BLaER1 treated with 17β-estradiol and CSF1 and Interleukin-3, amounts not matched to agents 10 nM and 100 nM (cell line): ENCODE measurements around the gene C15orf39.

Experiments used
- H3K27ac ChIP-seq, 11 experiments: shearing (Covaris generic); formaldehyde crosslinking; 2 replicates each; pipeline ENCODE4 v1.8.1; 2022
- H3K27me3 ChIP-seq, 11 experiments: shearing (Covaris generic); formaldehyde crosslinking; 2 replicates each; pipeline ENCODE4 v1.8.1; 2022
- H3K36me3 ChIP-seq, 11 experiments: shearing (Covaris generic); formaldehyde crosslinking; 2 replicates each; pipeline ENCODE4 v1.8.1; 2022
- H3K4me1 ChIP-seq, 10 experiments: shearing (Covaris generic); formaldehyde crosslinking; 2 replicates each; pipeline ENCODE4 v1.8.1; 2022
- H3K4me2 ChIP-seq, 11 experiments: shearing (Covaris generic); formaldehyde crosslinking; 2 replicates each; pipeline ENCODE4 v1.8.1; 2022
- H3K4me3 ChIP-seq, 10 experiments: shearing (Covaris generic); formaldehyde crosslinking; 2 replicates each; pipeline ENCODE4 v1.8.1; 2022
- H3K9ac ChIP-seq, 11 experiments: shearing (Covaris generic); formaldehyde crosslinking; 2 replicates each; pipeline ENCODE4 v1.8.1; 2022
- H3K9me3 ChIP-seq, 11 experiments: shearing (Covaris generic); formaldehyde crosslinking; replicated peaks in 1 of 11; 2 replicates each; pipeline ENCODE4 v1.8.1; 2022
- H4K20me1 ChIP-seq, 11 experiments: shearing (Covaris generic); formaldehyde crosslinking; 2 replicates each; pipeline ENCODE4 v1.8.1; 2022
- Cebpa-rat ChIP-seq, 11 experiments: shearing (Covaris generic); IDR thresholded peaks; 2 replicates each; pipeline ENCODE4 v1.8.1; 2022

Gene C15orf39

GRCh38 chr15:75195122-75195765, 6.4 kb upstream of the C15orf39 start:
- H3K4me2 ChIP-seq, result peak overlapping the region; percentile 59 to 98 (median 82)
- TF ChIP-seq Cebpa-rat (IDR thresholded peaks at IDR 0.05), result no peak
- no peak overlapping the region for H3K4me3 ChIP-seq
- H4K20me1 ChIP-seq, result peaks cover 0 to 3% (median 0%) of the 10 kb centered on the region in 11 experiments; a peak in 1 of 22 replicates
- peak overlapping the region in 9 of 11 experiments; percentile 5 to 45 (median 35); a peak in 10 of 22 replicates for H3K9ac ChIP-seq
- peak overlapping the region in 7 of 11 experiments; percentile 34 to 68 (median 50); a peak in 13 of 22 replicates for H3K27ac ChIP-seq
- H3K4me1 ChIP-seq, result peaks cover 60 to 84% (median 77%) of the 10 kb centered on the region in 10 experiments
- no peaks in the 10 kb centered on the region for H3K27me3 ChIP-seq
- H3K9me3 ChIP-seq, result peaks cover 12 to 15% (median 13%) of the 10 kb centered on the region in 11 experiments; a peak in 21 of 22 replicates
- H3K36me3 ChIP-seq, result no peaks in the 10 kb centered on the region

GRCh38 chr15:75195766-75196241, 5.9 kb upstream of the C15orf39 start:
- Histone ChIP-seq H3K36me3 (no peaks in the 10 kb centered on the region), H3K27ac (peak overlapping the region in 8 of 11 experiments; percentile 28 to 68 (median 48); a peak in 13 of 22 replicates), H4K20me1 (peaks cover 0 to 3% (median 0%) of the 10 kb centered on the region in 11 experiments; a peak in 1 of 22 replicates), H3K4me3 (no peak overlapping the region), H3K4me1 (peaks cover 66 to 90% (median 83%) of the 10 kb centered on the region in 10 experiments), H3K9ac (peak overlapping the region in 9 of 11 experiments; percentile 5 to 45 (median 35); a peak in 11 of 22 replicates), H3K4me2 (peak overlapping the region; percentile 59 to 98 (median 82)), H3K27me3 (no peaks in the 10 kb centered on the region), H3K9me3 (peaks cover 7 to 9% (median 8%) of the 10 kb centered on the region in 11 experiments; a peak in 21 of 22 replicates)
- no peak for TF ChIP-seq Cebpa-rat (IDR thresholded peaks at IDR 0.05)

GRCh38 chr15:75197062-75197630, 4.5 kb upstream of the C15orf39 start:
- no peak for TF ChIP-seq Cebpa-rat (IDR thresholded peaks at IDR 0.05)
- peak overlapping the region in 8 of 11 experiments; percentile 74 to 98 (median 84); a peak in 11 of 22 replicates for H3K4me2 ChIP-seq
- H3K4me3 ChIP-seq, result no peak overlapping the region
- H4K20me1 ChIP-seq, result peaks cover 0 to 5% (median 1%) of the 10 kb centered on the region in 11 experiments; a peak in 14 of 22 replicates
- peak overlapping the region in 1 of 11 experiments; percentile 23; a peak in 1 of 22 replicates for H3K9ac ChIP-seq
- H3K9me3 ChIP-seq, result no peaks in the 10 kb centered on the region
- H3K27ac ChIP-seq, result peak overlapping the region in 3 of 11 experiments; percentile 4 to 68 (median 5); a peak in 1 of 22 replicates
- no peaks in the 10 kb centered on the region for H3K36me3 ChIP-seq
- peaks cover 73 to 93% (median 88%) of the 10 kb centered on the region in 10 experiments for H3K4me1 ChIP-seq
- no peaks in the 10 kb centered on the region for H3K27me3 ChIP-seq

GRCh38 chr15:75198560-75199356, 2.9 kb upstream of the C15orf39 start:
- Histone ChIP-seq H3K4me1 (peaks cover 71 to 84% (median 78%) of the 10 kb centered on the region in 10 experiments), H3K9me3 (no peaks in the 10 kb centered on the region), H3K36me3 (no peaks in the 10 kb centered on the region; a peak in 2 of 22 replicates), H4K20me1 (peaks cover 11 to 21% (median 17%) of the 10 kb centered on the region in 11 experiments; a peak in 20 of 22 replicates), H3K4me3 (no peak overlapping the region), H3K27me3 (no peaks in the 10 kb centered on the region), H3K9ac (no peak overlapping the region), H3K4me2 (peak overlapping the region; percentile 39 to 98 (median 95)), H3K27ac (peak overlapping the region in 2 of 11 experiments; percentile 10 to 15; a peak in 1 of 22 replicates)
- no peak for TF ChIP-seq Cebpa-rat (IDR thresholded peaks at IDR 0.05)

- Histone ChIP-seq H3K4me1 (peaks cover 71 to 84% (median 78%) of the 10 kb centered on the region in 10 experiments), H3K27me3 (no peaks in the 10 kb centered on the region), H3K36me3 (no peaks in the 10 kb centered on the region; a peak in 2 of 22 replicates), H3K4me2 (peak overlapping the region; percentile 39 to 98 (median 95)), H3K9ac (no peak overlapping the region), H3K27ac (peak overlapping the region in 1 of 11 experiments; percentile 10; a peak in 1 of 22 replicates), H4K20me1 (peaks cover 18 to 28% (median 24%) of the 10 kb centered on the region in 11 experiments; a peak in 21 of 22 replicates), H3K4me3 (no peak overlapping the region), H3K9me3 (no peaks in the 10 kb centered on the region)
- TF ChIP-seq Cebpa-rat (IDR thresholded peaks at IDR 0.05), result no peak
Measured at GRCh38 chr15:75199357-75199940, 2.2 kb upstream of the C15orf39 start.

GRCh38 chr15:75200391-75200764, 1.3 kb upstream of the C15orf39 start:
- Histone ChIP-seq H3K4me2 (peak overlapping the region; percentile 90 to 98 (median 96)), H3K4me1 (peaks cover 71 to 84% (median 78%) of the 10 kb centered on the region in 10 experiments), H3K27me3 (no peaks in the 10 kb centered on the region), H3K27ac (no peak overlapping the region), H3K4me3 (peak overlapping the region in 1 of 10 experiments; percentile 100; a peak in 1 of 20 replicates), H3K9ac (peak overlapping the region in 2 of 11 experiments; percentile 99; a peak in 2 of 22 replicates), H3K9me3 (no peaks in the 10 kb centered on the region), H3K36me3 (peaks cover 0 to 5% (median 3%) of the 10 kb centered on the region in 11 experiments; a peak in 13 of 22 replicates), H4K20me1 (peaks cover 27 to 37% (median 34%) of the 10 kb centered on the region in 11 experiments)
- no peak for TF ChIP-seq Cebpa-rat (IDR thresholded peaks at IDR 0.05)

GRCh38 chr15:75200765-75201615, 692 bp upstream of the C15orf39 start:
- TF ChIP-seq Cebpa-rat (IDR thresholded peaks at IDR 0.05), result no peak
- Histone ChIP-seq H3K4me2 (peak overlapping the region; percentile 90 to 98 (median 96)), H4K20me1 (peaks cover 33 to 41% (median 40%) of the 10 kb centered on the region in 11 experiments), H3K27me3 (no peaks in the 10 kb centered on the region), H3K9me3 (no peaks in the 10 kb centered on the region), H3K9ac (peak overlapping the region; percentile 66 to 99 (median 97)), H3K4me3 (peak overlapping the region; percentile 81 to 100 (median 96)), H3K36me3 (peaks cover 6 to 11% (median 10%) of the 10 kb centered on the region in 11 experiments; a peak in 21 of 22 replicates), H3K27ac (peak overlapping the region; percentile 25 to 98 (median 96); a peak in 21 of 22 replicates), H3K4me1 (peaks cover 66 to 84% (median 78%) of the 10 kb centered on the region in 10 experiments)
